Measurements from ENCODE around the gene HOXA4. TPM values are rescaled to one million over a fixed set of nuclear protein-coding genes. Genes with fewer than 3 reads are reported as not detected.

The HOXA4 gene
- 1.6 TPM in 2 replicates for total RNA-seq

DNA sequence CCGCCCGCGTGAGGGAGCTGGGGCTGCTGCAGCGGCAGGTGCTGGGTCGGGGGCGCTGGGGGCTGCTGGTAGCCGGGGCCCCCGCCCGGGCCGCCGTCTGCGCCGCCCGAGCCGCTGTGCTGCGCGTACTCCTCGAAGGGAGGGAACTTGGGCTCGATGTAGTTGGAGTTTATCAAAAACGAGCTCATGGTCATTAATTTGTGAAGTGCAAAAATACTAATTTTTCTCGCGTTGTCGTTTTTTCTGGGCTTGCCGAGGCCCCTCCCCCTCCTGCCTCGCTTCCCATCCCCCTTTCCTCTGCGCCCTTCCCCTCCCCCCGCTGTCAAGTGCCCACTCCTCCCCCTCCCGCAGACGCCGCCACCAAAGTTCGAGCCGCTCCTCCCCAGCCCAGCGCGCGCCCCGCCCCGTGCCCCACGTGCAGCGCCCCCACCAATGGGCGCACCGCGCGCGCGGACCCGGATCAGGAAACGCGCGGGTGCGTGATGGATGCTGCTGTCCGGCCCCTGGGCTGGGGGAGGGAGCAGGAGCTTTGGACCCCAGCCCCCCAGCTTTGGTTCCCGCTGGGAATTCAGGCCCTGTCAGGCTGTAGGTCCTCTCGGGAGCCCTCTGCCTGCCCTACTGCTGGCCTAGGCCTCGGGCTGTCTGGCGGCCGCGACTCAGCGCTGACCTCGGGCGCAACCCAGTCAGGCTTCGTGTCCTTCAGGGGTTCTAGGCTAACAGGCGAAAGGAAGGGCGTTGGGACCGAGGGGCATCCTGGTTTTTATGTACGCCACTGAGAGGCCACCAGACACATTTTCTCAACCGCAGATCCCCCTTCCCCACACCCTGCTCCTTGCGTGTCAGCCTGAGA, at the start of gene HOXA4:
Gene HOXA4 (minus strand): TSS at position 218 of the 850 bp plus-strand sequence. CDS start 24 bp downstream, at position 194.

DNA sequence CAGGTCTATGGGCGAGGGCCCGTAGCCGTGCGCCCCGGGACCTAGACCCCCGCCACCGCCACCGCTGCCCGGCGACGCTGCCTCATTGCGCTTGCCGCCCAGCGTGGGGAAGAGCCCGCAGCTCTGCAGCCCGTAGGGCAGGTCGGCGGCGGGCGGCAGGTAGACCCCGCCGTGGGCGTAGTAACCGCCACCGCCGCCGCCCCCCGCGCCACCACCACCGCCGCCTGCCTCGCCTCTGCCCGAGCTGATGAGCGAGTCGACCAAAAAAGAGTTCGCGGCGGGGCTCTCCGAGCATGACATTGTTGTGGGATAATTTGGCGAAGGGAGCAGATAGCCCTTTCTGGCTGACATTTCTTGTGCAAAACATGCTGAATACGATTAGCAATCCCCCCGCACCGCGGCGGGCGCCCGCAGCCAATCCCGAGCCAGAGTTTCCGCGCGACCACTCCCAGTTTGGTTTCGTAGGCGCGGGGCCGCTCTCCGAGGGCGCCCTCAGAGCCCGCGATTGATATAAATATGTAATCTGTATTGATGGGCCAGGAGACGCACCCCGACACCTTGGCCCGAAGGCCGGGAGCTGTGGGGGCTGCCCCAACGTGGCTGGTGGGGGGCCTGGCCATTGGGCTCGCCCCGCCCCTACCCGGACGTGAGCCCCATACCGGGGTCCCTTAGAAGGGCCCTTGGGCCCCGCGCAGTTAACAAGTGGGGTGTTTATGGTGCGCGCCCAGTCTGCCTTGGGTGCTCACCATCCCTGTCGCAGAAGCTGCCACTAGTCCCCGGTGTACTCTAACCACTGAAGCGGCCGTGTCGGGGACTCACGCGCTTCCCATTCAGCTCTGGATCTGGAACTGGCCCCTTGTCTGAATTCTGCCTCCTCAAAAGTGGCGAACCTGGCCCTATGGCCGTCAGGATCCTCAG, 43.7 kb upstream of the HOXA4 start, which contains the start of gene HOXA10:
Gene HOXA10 (minus strand): TSS at position 365 of the 918 bp plus-strand sequence. CDS start 14 bp downstream, at position 351.

DNA sequence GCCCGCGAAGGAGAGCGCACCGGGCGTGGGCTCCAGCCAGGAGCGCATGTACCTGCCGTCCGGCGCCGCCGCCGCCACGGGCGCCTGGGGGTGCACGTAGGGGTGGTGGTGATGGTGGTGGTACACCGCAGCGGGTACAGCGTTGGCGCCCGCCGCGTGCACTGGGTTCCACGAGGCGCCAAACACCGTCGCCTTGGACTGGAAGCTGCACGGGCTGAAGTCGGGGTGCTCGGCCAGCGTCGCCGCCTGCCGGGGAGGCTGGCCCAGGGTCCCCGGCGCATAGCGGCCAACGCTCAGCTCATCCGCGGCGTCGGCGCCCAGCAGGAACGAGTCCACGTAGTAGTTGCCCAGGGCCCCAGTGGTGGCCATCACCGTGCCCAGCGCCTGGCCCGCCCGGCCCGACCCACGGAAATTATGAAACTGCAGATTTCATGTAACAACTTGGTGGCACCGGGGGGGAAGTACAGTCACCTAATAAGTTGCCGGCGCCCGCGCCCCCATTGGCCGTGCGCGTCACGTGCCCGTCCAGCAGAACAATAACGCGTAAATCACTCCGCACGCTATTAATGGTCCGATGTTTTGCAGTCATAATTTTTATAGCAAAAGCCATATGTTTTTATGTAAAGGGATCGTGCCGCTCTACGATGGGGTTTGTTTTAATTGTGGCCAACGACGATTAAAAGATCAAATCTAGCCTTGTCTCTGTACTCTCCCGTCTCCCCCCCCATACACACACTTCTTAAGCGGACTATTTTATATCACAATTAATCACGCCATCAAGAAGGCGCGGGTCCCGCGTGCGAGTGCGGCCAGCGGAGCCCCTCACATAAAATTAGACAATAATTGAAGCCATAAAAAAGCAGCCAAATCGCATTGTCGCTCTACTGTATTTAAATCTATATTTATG, 34.8 kb upstream of the HOXA4 start, which contains the start of gene HOXA9:
Gene HOXA9 (minus strand): TSS at position 449 of the 907 bp plus-strand sequence. CDS start 80 bp downstream, at position 369.

DNA sequence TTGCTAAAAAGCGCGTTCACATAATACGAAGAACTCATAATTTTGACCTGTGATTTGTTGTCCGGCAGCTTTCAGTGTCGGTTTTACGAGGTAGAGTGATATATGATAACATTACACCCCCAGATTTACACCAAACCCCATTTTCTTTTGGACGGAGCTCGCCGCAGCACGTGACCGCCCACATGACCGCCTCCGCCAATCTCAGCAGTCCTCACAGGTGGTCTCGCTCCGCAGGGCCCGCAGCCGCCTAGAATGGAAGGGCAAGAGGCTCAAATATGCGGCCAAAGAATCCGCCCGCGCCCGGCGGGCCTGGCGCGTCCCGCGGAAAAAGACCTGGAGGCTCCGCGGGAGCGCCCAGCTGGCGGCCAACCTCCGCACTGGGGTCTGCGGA, 25.9 kb upstream of the HOXA4 start, which contains the start of gene HOXA7:
Gene HOXA7 (minus strand): TSS at position 168 of the 391 bp plus-strand sequence. CDS start 130 bp downstream, at position 38.

DNA sequence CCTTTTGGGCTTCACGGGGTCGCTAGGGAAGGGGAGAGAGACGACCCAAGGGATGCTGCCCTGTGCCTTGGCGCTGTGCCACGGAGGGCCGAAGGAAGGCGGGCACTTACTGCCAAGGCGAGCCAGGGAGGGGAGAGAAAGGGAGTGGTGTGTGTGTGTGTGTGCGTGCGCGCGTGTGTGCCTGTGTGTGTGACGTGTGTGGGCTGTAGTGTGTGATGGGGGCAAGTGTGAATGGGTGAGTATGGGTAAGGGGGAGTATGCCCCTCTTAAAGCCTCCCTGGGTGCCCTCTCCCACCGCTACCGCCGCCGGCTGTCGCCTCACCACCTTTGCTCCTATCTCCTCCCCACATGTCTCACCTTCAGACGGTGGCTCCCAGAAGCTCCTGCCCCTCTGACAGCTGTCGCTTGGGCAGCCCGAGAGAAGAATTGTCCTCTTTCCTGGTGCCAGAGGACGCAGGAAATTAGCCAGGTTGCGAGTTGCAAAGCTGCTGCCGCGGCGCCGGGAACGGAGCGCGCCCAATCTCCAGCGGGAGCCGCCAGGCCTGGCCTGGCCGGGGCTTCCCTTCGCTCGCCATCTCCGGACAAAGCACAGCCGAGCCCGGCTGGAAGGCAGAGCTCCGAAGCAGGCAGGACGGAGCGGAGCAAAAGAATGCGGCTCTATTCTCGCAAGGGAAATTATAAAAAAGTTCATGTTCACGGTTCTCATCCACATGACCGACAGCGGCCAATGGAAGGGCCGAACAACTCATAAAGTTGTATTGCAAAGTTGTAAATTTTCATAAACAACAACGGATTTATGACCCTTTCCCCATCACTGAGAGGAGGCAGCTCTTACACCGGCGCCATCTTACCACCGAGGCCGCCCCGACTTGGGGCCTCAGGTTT, 21.6 kb upstream of the HOXA4 start, which contains the start of gene HOXA3:
Gene HOXA3 (minus strand): TSS at position 653 of the 885 bp plus-strand sequence. CDS start 41,943 bp downstream, outside the sequence.

DNA sequence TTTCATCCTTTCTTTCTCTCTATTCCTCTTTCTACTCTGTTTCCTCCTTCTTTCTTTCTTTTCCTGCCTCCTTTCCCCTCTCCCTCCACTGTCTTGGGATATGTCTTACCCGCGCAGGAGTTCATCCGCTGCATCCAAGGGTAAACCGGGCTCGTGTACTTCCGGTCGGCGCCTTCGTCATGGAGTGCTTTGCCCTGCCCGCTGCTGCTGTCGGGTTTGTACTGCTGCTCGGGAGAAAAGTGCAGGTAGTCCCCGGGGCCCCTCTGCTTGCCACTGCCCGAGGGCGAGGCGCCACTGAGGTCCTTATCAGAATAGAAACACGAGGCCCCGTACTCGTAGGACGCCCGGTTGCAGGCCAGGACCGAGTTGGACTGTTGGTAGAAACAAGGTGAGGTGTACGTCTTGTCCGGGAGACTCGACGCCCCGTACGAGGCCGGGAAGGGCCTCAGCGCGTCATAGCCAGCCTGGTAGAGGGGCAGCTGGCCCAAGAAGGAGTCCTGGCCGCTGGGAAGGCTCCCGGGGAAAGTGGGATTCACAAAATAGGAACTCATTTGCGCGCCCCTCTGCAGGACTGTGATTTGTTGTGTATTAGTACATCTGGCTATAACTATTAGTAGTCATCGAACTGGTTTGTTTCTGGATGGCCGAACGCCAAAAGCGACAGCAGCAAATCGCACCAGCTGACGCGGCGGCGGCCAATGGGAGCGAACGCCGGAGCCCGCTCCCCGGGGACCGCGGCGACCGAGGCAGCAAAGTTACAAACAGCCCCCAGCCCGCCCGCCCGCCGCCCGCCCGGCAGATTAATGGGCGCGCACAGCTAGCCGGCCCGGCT, 16.9 kb upstream of the HOXA4 start, which contains the start of gene HOXA6:
Gene HOXA6 (minus strand): TSS at position 576 of the 832 bp plus-strand sequence. CDS start 25 bp downstream, at position 551.

DNA sequence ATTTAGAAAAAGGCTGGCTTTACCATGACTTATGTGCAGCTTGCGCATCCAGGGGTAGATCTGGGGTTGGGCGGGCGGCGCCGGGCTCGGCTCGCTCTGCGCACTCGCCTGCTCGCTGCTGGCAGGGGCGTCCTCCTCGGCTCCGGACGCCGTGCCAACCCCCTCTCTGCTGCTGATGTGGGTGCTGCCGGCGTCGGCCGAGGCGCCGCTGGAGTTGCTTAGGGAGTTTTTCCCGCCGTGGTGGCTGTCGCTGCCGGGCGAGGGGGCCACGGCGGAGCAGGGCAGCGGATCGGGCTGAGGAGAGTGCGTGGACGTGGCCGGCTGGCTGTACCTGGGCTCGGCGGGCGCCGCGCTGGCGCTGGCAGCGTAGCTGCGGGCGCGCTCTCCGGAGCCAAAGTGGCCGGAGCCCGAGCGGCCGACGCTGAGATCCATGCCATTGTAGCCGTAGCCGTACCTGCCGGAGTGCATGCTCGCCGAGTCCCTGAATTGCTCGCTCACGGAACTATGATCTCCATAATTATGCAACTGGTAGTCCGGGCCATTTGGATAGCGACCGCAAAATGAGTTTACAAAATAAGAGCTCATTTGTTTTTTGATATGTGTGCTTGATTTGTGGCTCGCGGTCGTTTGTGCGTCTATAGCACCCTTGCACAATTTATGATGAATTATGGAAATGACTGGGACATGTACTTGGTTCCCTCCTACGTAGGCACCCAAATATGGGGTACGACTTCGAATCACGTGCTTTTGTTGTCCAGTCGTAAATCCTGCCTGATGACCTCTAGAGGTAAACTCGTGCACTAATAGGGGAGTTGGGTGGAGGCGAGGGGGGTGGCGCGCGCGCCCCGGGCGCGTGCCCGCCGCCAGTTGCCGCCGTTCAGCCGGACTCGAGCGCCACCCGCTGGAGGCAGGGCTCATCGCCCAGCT, 12.7 kb upstream of the HOXA4 start, which contains the start of gene HOXA5:
Gene HOXA5 (minus strand): TSS at position 659 of the 927 bp plus-strand sequence. CDS start 74 bp downstream, at position 585.

DNA sequence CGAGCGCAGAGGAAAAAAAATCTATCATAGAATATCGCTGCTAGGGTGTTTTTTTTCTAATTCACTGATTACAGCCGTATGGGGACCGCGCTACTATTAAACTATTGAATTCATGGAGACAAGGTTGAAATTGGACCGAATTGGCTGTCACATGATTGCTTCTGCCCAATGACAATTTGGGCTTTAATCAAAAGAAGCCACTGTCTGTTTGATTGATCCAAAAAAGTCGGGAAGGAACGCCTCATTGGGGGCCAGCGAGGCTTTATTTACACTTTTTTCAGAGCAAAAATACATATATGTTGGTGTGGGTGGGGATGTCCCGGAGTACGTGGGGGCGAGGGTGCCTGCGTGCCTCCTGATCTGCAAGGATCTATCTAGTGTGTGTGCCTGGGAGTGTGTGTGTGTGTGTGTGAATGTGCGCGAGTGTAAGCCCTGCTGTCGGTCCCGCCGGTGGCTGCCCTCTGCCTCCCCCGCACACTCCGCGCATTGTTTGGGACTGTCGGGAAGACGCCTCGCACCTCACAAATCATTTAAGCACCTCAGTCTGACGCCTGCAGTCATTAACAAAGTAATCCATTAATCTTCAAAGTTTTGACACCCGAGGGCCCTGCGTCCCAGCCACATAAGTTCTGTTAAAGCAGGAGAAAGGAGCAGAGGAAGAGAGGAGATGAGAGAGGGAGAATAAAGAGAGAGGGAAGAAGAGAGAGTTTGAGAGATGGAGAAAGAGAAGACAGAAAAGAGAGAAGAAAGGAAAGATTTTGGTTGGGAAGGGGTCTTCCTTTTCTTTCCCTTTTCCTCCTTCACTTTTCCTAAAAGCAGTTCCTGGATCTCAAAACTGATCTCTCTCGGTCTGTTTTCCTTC, 27.7 kb downstream of the HOXA4 start, which contains the start of gene HOXA2:
Gene HOXA2 (minus strand): TSS at position 103 of the 862 bp plus-strand sequence. CDS start 183 bp downstream, outside the sequence.

DNA sequence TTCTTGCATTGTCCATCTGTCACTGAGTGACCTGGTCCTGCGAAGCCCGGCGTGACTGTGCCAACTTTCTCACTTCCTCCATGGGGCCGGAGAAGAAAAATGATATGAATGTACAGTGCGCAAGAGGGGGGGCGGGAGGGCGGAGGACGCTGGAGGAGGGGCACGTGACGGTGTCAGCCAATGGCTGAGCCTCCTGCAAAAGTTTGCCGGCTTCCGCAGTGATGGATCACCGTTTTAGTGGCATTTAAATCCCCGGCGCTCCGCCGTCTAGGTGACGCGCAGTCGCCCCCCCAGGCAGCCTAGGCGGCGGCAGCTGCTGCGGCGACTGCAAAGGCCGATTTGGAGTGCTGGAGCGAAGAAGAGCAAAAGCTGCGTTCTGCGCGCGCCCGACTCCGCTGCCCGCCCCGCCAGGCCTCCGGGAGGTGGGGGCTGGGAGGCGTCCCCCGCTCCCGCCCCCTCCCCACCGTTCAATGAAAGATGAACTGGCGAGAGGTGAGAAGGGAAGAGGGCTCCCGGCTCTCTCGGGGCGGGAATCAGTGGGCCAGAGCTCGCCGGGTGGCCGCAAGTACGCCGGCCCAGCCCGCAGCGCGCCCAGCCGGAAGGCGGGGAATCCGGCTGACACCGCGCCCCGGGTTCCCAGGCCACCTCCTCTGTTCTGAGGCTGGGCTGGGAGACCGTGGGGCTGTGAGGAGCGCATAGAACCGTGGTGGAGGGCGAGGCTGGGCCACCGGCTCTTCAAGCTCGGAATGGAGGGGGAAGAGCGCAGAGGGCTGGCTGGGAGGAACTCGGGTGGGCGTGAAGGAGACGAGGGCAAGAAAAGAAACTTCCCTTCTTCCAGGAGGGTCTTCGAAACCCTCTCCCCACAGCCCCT, 34.4 kb downstream of the HOXA4 start, which contains the start of gene HOXA1:
Gene HOXA1 (minus strand): TSS at position 104 of the 871 bp plus-strand sequence. CDS start 88 bp downstream, at position 16.

Other genes starting within 250 kb of the HOXA4 start
- 9.6 and 12.1 TPM in 2 replicates for gene HOXA1, start 34.8 kb downstream of the HOXA4 start, total RNA-seq
- 0.61 and 1.8 TPM in 2 replicates for gene HOXA2, start 28.1 kb downstream of the HOXA4 start, total RNA-seq
- 0.68 and 0.70 TPM in 2 replicates for gene HOXA5, start 12.9 kb upstream of the HOXA4 start, total RNA-seq
- 1.4 TPM in 1 of 2 replicates, not detected in the other for gene HOXA6, start 17.0 kb upstream of the HOXA4 start, total RNA-seq
- gene HOXA3, start 21.8 kb upstream of the HOXA4 start, total RNA-seq: 2.1 and 4.0 TPM in 2 replicates
- 2.4 and 3.6 TPM in 2 replicates for gene HOXA7, start 25.9 kb upstream of the HOXA4 start, total RNA-seq
- gene HOXA9, start 34.8 kb upstream of the HOXA4 start, total RNA-seq: 6.8 and 7.0 TPM in 2 replicates
- gene HOXA10, start 43.6 kb upstream of the HOXA4 start, total RNA-seq: 1.1 and 4.5 TPM in 2 replicates
- gene HOXA11, start 54.5 kb upstream of the HOXA4 start, total RNA-seq: 0.34 and 1.3 TPM in 2 replicates
- not detected in 2 replicates for gene HOXA13, start 69.3 kb upstream of the HOXA4 start, total RNA-seq
- gene EVX1, start 112.0 kb upstream of the HOXA4 start, total RNA-seq: not detected in 2 replicates